Femur (tissue), 1 donor: Measurements from ENCODE around the gene GRM4.
A peak's percentile ranks its signal among the peaks of the same experiment; 100 is the strongest.
"Not testable (repeated sequence)": the region's sequence is repeated elsewhere in the genome, so short reads cannot be mapped to it uniquely, and the experiment has no call there.

Experiments
- DNase-seq: peaks from one replicate; pipeline ENCODE4 v3.0.0-alpha.2; 2017

GRM4 gene

GRCh38 chr6:34018961-34019606 lies 126.8 kb downstream of the GRM4 start:
- no peak for DNase-seq

- no peak for DNase-seq
Measured at GRCh38 chr6:34018026-34018425, 127.9 kb downstream of the GRM4 start.

GRCh38 chr6:34017106-34017805 lies 128.6 kb downstream of the GRM4 start:
- DNase-seq, result no peak

GRCh38 chr6:34016573-34016972 lies 129.3 kb downstream of the GRM4 start:
- DNase-seq, result not testable (repeated sequence)

GRCh38 chr6:34015586-34015985 lies 130.3 kb downstream of the GRM4 start:
- DNase-seq, result peak; percentile 81

- no peak for DNase-seq
Measured at GRCh38 chr6:34011264-34011663, 134.6 kb downstream of the GRM4 start.

GRCh38 chr6:34005901-34006531 lies 139.9 kb downstream of the GRM4 start:
- DNase-seq, result no peak

GRCh38 chr6:34004706-34005105 lies 141.2 kb downstream of the GRM4 start:
- DNase-seq, result no peak

- DNase-seq, result no peak
Measured at GRCh38 chr6:34003962-34004361, 141.9 kb downstream of the GRM4 start.

- DNase-seq, result no peak
Measured at GRCh38 chr6:34001706-34002621, 143.9 kb downstream of the GRM4 start.

GRCh38 chr6:34000281-34000680 lies 145.6 kb downstream of the GRM4 start:
- DNase-seq, result no peak

GRCh38 chr6:33999567-33999966 lies 146.3 kb downstream of the GRM4 start:
- DNase-seq, result no peak

- DNase-seq, result no peak
Measured at GRCh38 chr6:33998660-33999059, 147.2 kb downstream of the GRM4 start.

- no peak for DNase-seq
Measured at GRCh38 chr6:33997265-33997664, 148.6 kb downstream of the GRM4 start.

GRCh38 chr6:33996120-33996475 lies 149.8 kb downstream of the GRM4 start:
- DNase-seq, result no peak

- DNase-seq, result no peak
Measured at GRCh38 chr6:33995309-33996119, 150.4 kb downstream of the GRM4 start.

- no peak for DNase-seq
Measured at GRCh38 chr6:33994472-33995308, 151.2 kb downstream of the GRM4 start.

- no peak for DNase-seq
Measured at GRCh38 chr6:33993653-33994471, 152.0 kb downstream of the GRM4 start.

GRCh38 chr6:33993091-33993490 lies 152.8 kb downstream of the GRM4 start:
- no peak for DNase-seq

GRCh38 chr6:33992191-33992590 lies 153.7 kb downstream of the GRM4 start:
- DNase-seq, result no peak
